ENCODE data around the gene KDM6B. TPM values are rescaled to one million over a fixed set of nuclear protein-coding genes. Genes with fewer than 3 reads are reported as not detected.

Gene KDM6B
- total RNA-seq: 5.1 and 7.1 TPM in 2 replicates

GRCh38 chr17:7833795-7834541 lies at the start of gene KDM6B:
TSS of gene KDM6B (plus strand) at chr17:7834217. CDS start at chr17:7845555, 11,338 bp downstream.

GRCh38 chr17:7854851-7855659 lies 21.0 kb downstream of the KDM6B start, which contains the start of gene TMEM88:
TSS of gene TMEM88 (plus strand) at chr17:7855066. CDS start at chr17:7855075, 9 bp downstream.

GRCh38 chr17:7856811-7857712 lies 23.0 kb downstream of the KDM6B start, which contains the start of gene NAA38:
TSS of gene NAA38 (minus strand) at chr17:7857559. CDS start at chr17:7857463, 96 bp downstream.

GRCh38 chr17:7857713-7858521 lies 23.9 kb downstream of the KDM6B start, which contains the start of gene CYB5D1:
TSS of gene CYB5D1 (plus strand) at chr17:7858003. CDS start at chr17:7858135, 132 bp downstream.

Other genes starting within 250 kb of the KDM6B start
- 0.66 and 0.73 TPM in 2 replicates for gene SOX15, start 244.1 kb upstream of the KDM6B start, total RNA-seq
- 34.9 and 47.3 TPM in 2 replicates for gene FXR2, start 219.3 kb upstream of the KDM6B start, total RNA-seq
- 43.8 and 45.5 TPM in 2 replicates for gene SAT2, start 206.4 kb upstream of the KDM6B start, total RNA-seq
- gene SHBG, start 204.1 kb upstream of the KDM6B start, total RNA-seq: 0.17 and 0.29 TPM in 2 replicates
- 0.17 TPM in 1 of 2 replicates, not detected in the other for gene ATP1B2, start 183.3 kb upstream of the KDM6B start, total RNA-seq
- gene TP53, start 146.7 kb upstream of the KDM6B start, total RNA-seq: 18.3 and 35.4 TPM in 2 replicates
- gene WRAP53, start 145.7 kb upstream of the KDM6B start, total RNA-seq: 3.6 and 6.4 TPM in 2 replicates
- gene EFNB3, start 129.0 kb upstream of the KDM6B start, total RNA-seq: 0.83 and 1.0 TPM in 2 replicates
- 0.17 and 0.29 TPM in 2 replicates for gene DNAH2, start 116.5 kb upstream of the KDM6B start, total RNA-seq
- 0.17 and 0.44 TPM in 2 replicates for gene TMEM88, start 20.8 kb downstream of the KDM6B start, total RNA-seq
- 51.9 and 73.9 TPM in 2 replicates for gene NAA38, start 23.3 kb downstream of the KDM6B start, total RNA-seq
- gene CYB5D1, start 23.8 kb downstream of the KDM6B start, total RNA-seq: 9.6 and 10.6 TPM in 2 replicates
- gene CHD3, start 54.6 kb downstream of the KDM6B start, total RNA-seq: 105 and 192 TPM in 2 replicates
- 2.8 and 4.6 TPM in 2 replicates for gene RNF227, start 82.1 kb downstream of the KDM6B start, total RNA-seq
- 0.33 and 0.44 TPM in 2 replicates for gene KCNAB3, start 95.6 kb downstream of the KDM6B start, total RNA-seq
- gene TRAPPC1, start 97.7 kb downstream of the KDM6B start, total RNA-seq: 80.2 and 90.3 TPM in 2 replicates
- 18.5 and 31.7 TPM in 2 replicates for gene CNTROB, start 98.0 kb downstream of the KDM6B start, total RNA-seq
- 0.17 TPM in 1 of 2 replicates, not detected in the other for gene GUCY2D, start 168.4 kb downstream of the KDM6B start, total RNA-seq
- 0.17 TPM in 1 of 2 replicates, not detected in the other for gene ALOX15B, start 204.8 kb downstream of the KDM6B start, total RNA-seq

Measured in smooth muscle cell of trachea (primary cell).